ENCODE data around the gene PES1. TPM values are rescaled to one million over a fixed set of nuclear protein-coding genes. Genes with fewer than 3 reads are reported as not detected.

Gene PES1
- total and polyA plus RNA-seq, 2 of the 13 experiments (the other 11 are each of a cell fraction or from before 2014, with no cell fraction given): 65.1 to 94.7 TPM

- Histone ChIP-seq H4K20me1 (ENCODE audit: insufficient read depth, low read length) (no peaks in the 10 kb centered on the region), H3K27ac (ENCODE audit: extremely low read length, insufficient read depth, low read length) (no peak within 1 kb of the TSS), H3K4me1 (ENCODE audit: insufficient read depth, low read length) (peaks cover 10% of the 10 kb centered on the region), H3K27me3 (ENCODE audit: control insufficient read depth in 1 of 2, insufficient read depth in 2 of 2, low read length in 2 of 2) (peaks cover 0 to 4% of the 10 kb centered on the region in 2 experiments; a peak in 3 of 5 replicates), H3K4me2 (ENCODE audit: low read depth, low read length) (peak within 1 kb of the TSS; percentile 82), H3K9ac (ENCODE audit: insufficient read depth, low read depth, low read length) (peak within 1 kb of the TSS; percentile 36; the same call in 1 of the 2 replicates), H3K4me3 (replicated peaks in 1 of 3; ENCODE audit: insufficient read depth in 1 of 3, low read depth in 2 of 3, low read length in 3 of 3) (peak within 1 kb of the TSS; percentile 46 to 75 (median 57); a peak in 5 of 6 replicates), H3K9me3 (ENCODE audit: low read length) (no peaks in the 10 kb centered on the region), H3K79me2 (ENCODE audit: insufficient read depth, low read length) (no peaks in the 10 kb centered on the region), H2AFZ (ENCODE audit: low read length) (no peak within 1 kb of the TSS), H3K36me3 (replicated peaks in 1 of 2; ENCODE audit: control insufficient read depth in 1 of 2, insufficient read depth in 2 of 2, low read length in 2 of 2) (no peaks in the 10 kb centered on the region)
- no CpG with 5 or more reads among the region's 75 CpGs for WGBS (ENCODE audit: low lambda C conversion rate)
- ChIA-PET CTCF (ENCODE audit: low intra/inter-chr PET ratio, low total read pairs) (interaction anchor here (3.4 kb wide), 1 partner anchor 120 kb away, joined by 61 read pairs; no protein-coding TSS in a partner anchor), POLR2A (interaction anchor here (0.6 to 1.3 kb wide), 3 partner anchors 29 to 120 kb away, joined by 3 to 8 read pairs (median 5); partner anchors contain the start of gene TCN2)
- DNase-seq (ENCODE audit: low spot score) (peak; percentile 13), ATAC-seq (peak; percentile 79), FAIRE-seq (no peak)
- in situ Hi-C loops (cut with HindIII; ENCODE audit: extremely low pct_ligation_motif_present, low pct_unique_long_range_greater_than_20kb) (no loop called here), intact Hi-C loops (cut with micrococcal nuclease; ENCODE audit: unreplicated experiment) (no loop called here)
- no TSS peak for BruUV-seq (replicated peaks)
- TF ChIP-seq ZNF740 (CRISPR knock-in tag; IDR thresholded peaks at IDR 0.05): peak; percentile 48; the same call in 1 of the 2 replicates
- no peak for TF ChIP-seq ZNF644 (CRISPR knock-in tag; IDR thresholded peaks at IDR 0.05; ENCODE audit: low read depth)
- TF ChIP-seq ZNF432 (CRISPR knock-in tag; IDR thresholded peaks at IDR 0.05; ENCODE audit: borderline replicate concordance): no peak
- no peak for TF ChIP-seq SP5 (CRISPR knock-in tag; IDR thresholded peaks at IDR 0.05; ENCODE audit: borderline replicate concordance, low read depth)
- no peak for TF ChIP-seq ZNF337 (CRISPR knock-in tag; IDR thresholded peaks at IDR 0.05; ENCODE audit: borderline replicate concordance, low read depth)
- no peak for TF ChIP-seq KLF13 (CRISPR knock-in tag; IDR thresholded peaks at IDR 0.05)
- TF ChIP-seq ZNF3 (CRISPR knock-in tag; IDR thresholded peaks at IDR 0.05): no peak
- no peak for TF ChIP-seq MEF2D (CRISPR knock-in tag; IDR thresholded peaks at IDR 0.05)
- no peak for TF ChIP-seq HNF1B (CRISPR knock-in tag; IDR thresholded peaks at IDR 0.05)
- no peak for TF ChIP-seq ESRRA (CRISPR knock-in tag; IDR thresholded peaks at IDR 0.05; ENCODE audit: low read depth)
- TF ChIP-seq ZHX1 (CRISPR knock-in tag; IDR thresholded peaks at IDR 0.05; ENCODE audit: low read depth): no peak
- no peak for TF ChIP-seq MZF1 (CRISPR knock-in tag; IDR thresholded peaks at IDR 0.05; ENCODE audit: borderline replicate concordance)
- TF ChIP-seq ZNF605 (CRISPR knock-in tag; IDR thresholded peaks at IDR 0.05): no peak
- no peak for TF ChIP-seq ZNF101 (CRISPR knock-in tag; IDR thresholded peaks at IDR 0.05; ENCODE audit: borderline replicate concordance, low read depth)
- TF ChIP-seq FLYWCH1 (CRISPR knock-in tag; IDR thresholded peaks at IDR 0.05): no peak
- TF ChIP-seq HOXA9 (CRISPR knock-in tag; IDR thresholded peaks at IDR 0.05; ENCODE audit: borderline replicate concordance): no peak
- TF ChIP-seq ZNF160 (CRISPR knock-in tag; IDR thresholded peaks at IDR 0.05): no peak
- TF ChIP-seq TRIM24 (CRISPR knock-in tag; IDR thresholded peaks at IDR 0.05): no peak
These were observed 43.8 kb upstream of the PES1 start, which contains the start of gene SLC35E4 for GRCh38 chr22:30635273-30636225. TSS of gene SLC35E4 (plus strand) at chr22:30635781. CDS start at chr22:30636451, 670 bp downstream.

Data from HepG2 (cell line).